Cardiac muscle cell (in vitro differentiated cells and primary cell): ENCODE results near the gene DOCK2. TPM values are rescaled to one million over a fixed set of nuclear protein-coding genes. Genes with fewer than 3 reads are reported as not detected.

Source experiments
- DNase-seq, 2 donors: peaks; one replicate each; pipeline versions ENCODE4 v3.0.0 to v3.0.0-alpha.2; 2010 to 2017; ENCODE audit warnings: low read depth in 1 of 2, low spot score in 1 of 2
- H3K27ac ChIP-seq: fragments of 200-600 bp; sonication (generic); 2 replicates; pipeline ENCODE4 v1.5.1; 2016
- H3K27me3 ChIP-seq: fragments of 200-600 bp; sonication (generic); 2 replicates; pipeline ENCODE4 v1.6.0; 2016; ENCODE audit warnings: control low read depth
- H3K36me3 ChIP-seq: fragments of 200-600 bp; sonication (generic); 2 replicates; pipeline ENCODE4 v1.5.1; 2016; ENCODE audit warnings: control low read depth
- H3K4me1 ChIP-seq: fragments of 200-600 bp; sonication (generic); 2 replicates; pipeline ENCODE4 v1.8.1; 2017; ENCODE audit warnings: low read depth, mild to moderate bottlenecking, mixed run types
- H3K4me3 ChIP-seq: fragments of 200-600 bp; sonication (generic); 2 replicates; pipeline ENCODE4 v1.5.1; 2016; ENCODE audit warnings: mild to moderate bottlenecking
- H3K9me3 ChIP-seq: fragments of 200-600 bp; sonication (generic); 2 replicates; pipeline ENCODE4 v1.5.1; 2017; ENCODE audit warnings: low read depth, mild to moderate bottlenecking, control low read depth
- polyA plus RNA-seq: library from polyadenylated mRNA; unstranded; fragments of >200 nt; fragmentation: Nextera tagmentation; extraction: Ambion mirVana; gene quantifications from 2 replicates; pipeline ENCODE4 v1.2.1, GENCODE V29; 2016
- total RNA-seq: library from RNA; depleted of rRNA; stranded (reverse); fragments of >200 nt; gene quantifications from 2 replicates; pipeline ENCODE4 v1.2.3, GENCODE V29; 2016
- TF ChIP-seq, protein P1 (sequence below): IDR thresholded peaks from 2 replicates; pipeline ENCODE4 v1.5.1; 2012; ENCODE audit warnings: low read depth, mild to moderate bottlenecking, low read length

DOCK2 gene
- total and polyA plus RNA-seq, 2 experiments from 2014 or later: 3.3 to 6.5 TPM

- Histone ChIP-seq H3K36me3 (no peaks in the 10 kb centered on the region), H3K27ac (peak overlapping the region; percentile 82), H3K27me3 (peaks cover 4% of the 10 kb centered on the region), H3K9me3 (no peaks in the 10 kb centered on the region), H3K4me1 (peaks cover 44% of the 10 kb centered on the region), H3K4me3 (no peak overlapping the region)
- TF ChIP-seq, protein P1, sequence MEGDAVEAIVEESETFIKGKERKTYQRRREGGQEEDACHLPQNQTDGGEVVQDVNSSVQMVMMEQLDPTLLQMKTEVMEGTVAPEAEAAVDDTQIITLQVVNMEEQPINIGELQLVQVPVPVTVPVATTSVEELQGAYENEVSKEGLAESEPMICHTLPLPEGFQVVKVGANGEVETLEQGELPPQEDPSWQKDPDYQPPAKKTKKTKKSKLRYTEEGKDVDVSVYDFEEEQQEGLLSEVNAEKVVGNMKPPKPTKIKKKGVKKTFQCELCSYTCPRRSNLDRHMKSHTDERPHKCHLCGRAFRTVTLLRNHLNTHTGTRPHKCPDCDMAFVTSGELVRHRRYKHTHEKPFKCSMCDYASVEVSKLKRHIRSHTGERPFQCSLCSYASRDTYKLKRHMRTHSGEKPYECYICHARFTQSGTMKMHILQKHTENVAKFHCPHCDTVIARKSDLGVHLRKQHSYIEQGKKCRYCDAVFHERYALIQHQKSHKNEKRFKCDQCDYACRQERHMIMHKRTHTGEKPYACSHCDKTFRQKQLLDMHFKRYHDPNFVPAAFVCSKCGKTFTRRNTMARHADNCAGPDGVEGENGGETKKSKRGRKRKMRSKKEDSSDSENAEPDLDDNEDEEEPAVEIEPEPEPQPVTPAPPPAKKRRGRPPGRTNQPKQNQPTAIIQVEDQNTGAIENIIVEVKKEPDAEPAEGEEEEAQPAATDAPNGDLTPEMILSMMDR: peak; percentile 61
- DNase-seq: peak; percentile 69 to 70
Measured at GRCh38 chr5:169701910-169702451, 64.9 kb downstream of the DOCK2 start.

- peak overlapping the region; percentile 82 for H3K27ac ChIP-seq
- peak in 1 of 2 donors; percentile 42 for DNase-seq
- H3K4me1 ChIP-seq: peaks cover 53% of the 10 kb centered on the region
- no peaks in the 10 kb centered on the region for H3K36me3 ChIP-seq
- TF ChIP-seq, protein P1: no peak
- H3K9me3 ChIP-seq: no peaks in the 10 kb centered on the region
- peaks cover 4% of the 10 kb centered on the region for H3K27me3 ChIP-seq
- H3K4me3 ChIP-seq: no peak overlapping the region
Measured at GRCh38 chr5:169702693-169703481, 65.8 kb downstream of the DOCK2 start.

DNA sequence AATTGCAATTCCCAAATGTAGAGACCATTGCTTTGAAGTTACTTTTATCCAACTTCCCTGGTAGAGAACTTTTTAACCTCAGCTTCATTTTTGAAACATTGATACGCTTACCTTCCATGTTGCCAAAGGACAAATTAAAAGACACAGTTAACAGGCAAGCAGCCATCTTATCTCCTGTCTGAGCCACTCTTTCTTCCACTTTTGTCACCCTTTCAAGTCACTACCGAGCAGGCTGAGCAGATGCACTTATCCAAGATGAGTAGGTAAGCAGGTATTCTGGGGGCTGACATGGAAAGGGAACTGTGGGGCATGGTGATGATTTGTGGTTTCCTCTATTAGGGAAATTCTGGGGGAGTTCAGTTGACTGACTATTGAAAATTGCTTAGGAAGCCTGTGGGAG, 66.7 kb downstream of the DOCK2 start:
- Histone ChIP-seq H3K36me3 (no peaks in the 10 kb centered on the region), H3K4me3 (no peak overlapping the region), H3K9me3 (no peaks in the 10 kb centered on the region), H3K27me3 (peaks cover 4% of the 10 kb centered on the region), H3K27ac (peak overlapping the region; percentile 82), H3K4me1 (peaks cover 56% of the 10 kb centered on the region)
- TF ChIP-seq, protein P1: no peak
- DNase-seq: no peak

DNA sequence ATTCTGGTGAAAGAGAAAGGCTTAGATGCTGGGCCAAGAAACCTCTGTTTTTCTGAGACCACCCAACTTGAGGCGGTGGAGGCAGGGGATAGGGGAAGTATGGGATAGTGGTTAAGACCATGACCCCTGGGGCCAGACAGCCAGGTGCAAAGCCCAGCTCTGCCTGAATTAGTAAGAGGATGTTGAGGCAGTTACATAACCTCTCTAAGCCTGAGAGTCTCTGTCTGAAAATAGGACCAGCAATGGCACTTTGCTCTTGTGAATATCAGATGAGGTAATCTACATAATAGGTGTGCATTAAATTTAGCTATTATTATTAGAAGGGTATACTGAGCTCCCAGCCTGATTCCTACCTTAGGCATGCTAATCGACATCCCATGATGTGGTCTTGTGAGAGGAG, 68.2 kb downstream of the DOCK2 start:
- Histone ChIP-seq H3K4me1 (peaks cover 56% of the 10 kb centered on the region), H3K36me3 (no peaks in the 10 kb centered on the region), H3K27me3 (no peaks in the 10 kb centered on the region), H3K4me3 (no peak overlapping the region), H3K9me3 (no peaks in the 10 kb centered on the region), H3K27ac (no peak overlapping the region)
- no peak for DNase-seq
- TF ChIP-seq, protein P1: no peak

DNA sequence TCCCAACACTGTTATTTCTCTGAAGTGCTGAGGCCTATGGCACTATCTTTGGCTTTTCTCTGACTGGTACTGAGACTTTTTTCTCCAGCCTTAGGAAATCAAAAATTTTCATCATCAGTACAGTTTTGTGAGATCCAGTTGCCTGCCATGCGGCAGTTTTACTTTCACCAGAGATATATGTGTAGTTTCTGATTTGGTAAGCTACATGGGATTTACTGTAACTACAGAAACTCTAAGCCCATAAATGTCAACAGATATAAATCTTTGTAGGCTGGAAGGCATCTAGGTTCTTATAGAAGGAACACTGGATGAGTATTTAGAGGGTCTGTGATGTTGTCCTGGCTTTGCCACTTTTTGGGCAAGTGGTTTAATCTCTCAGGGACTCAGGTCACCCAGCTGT, 69.0 kb downstream of the DOCK2 start:
- Histone ChIP-seq H3K36me3 (no peaks in the 10 kb centered on the region), H3K9me3 (no peaks in the 10 kb centered on the region), H3K4me3 (no peak overlapping the region), H3K4me1 (peaks cover 56% of the 10 kb centered on the region), H3K27ac (no peak overlapping the region), H3K27me3 (no peaks in the 10 kb centered on the region)
- no peak for DNase-seq
- TF ChIP-seq, protein P1: no peak
